GM20431 (cell line): ENCODE results near the gene RAB6A.
"Not testable (repeated sequence)": the region's sequence is repeated elsewhere in the genome, so short reads cannot be mapped to it uniquely, and the experiment has no call there.

ENCODE experiments used
- in situ Hi-C: fragments of 300-500 bp; cut with MseI, MboI; formaldehyde crosslinking; loops from one replicate; pipeline ENCODE4 v1.15.0; 2020; ENCODE audit warnings: low sequenced_read_pairs; ENCODE audit not compliant: unreplicated experiment

RAB6A gene

GRCh38 chr11:73729594-73730206 lies 31.2 kb downstream of the RAB6A start:
- in situ Hi-C loops: no loop called here

- in situ Hi-C loops: no loop called here
These were observed 32.9 kb downstream of the RAB6A start for GRCh38 chr11:73728000-73728399.

GRCh38 chr11:73726825-73727224 lies 34.0 kb downstream of the RAB6A start:
- in situ Hi-C loops: no loop called here

GRCh38 chr11:73717136-73717535 lies 43.7 kb downstream of the RAB6A start:
- in situ Hi-C loops: no loop called here

- in situ Hi-C loops: no loop called here
These were observed 44.5 kb downstream of the RAB6A start for GRCh38 chr11:73716153-73717056.

- in situ Hi-C loops: no loop called here
These were observed 45.3 kb downstream of the RAB6A start for GRCh38 chr11:73715541-73715940.

- in situ Hi-C loops: no loop called here
These were observed 49.9 kb downstream of the RAB6A start for GRCh38 chr11:73710964-73711363.

GRCh38 chr11:73705053-73705452 lies 55.8 kb downstream of the RAB6A start:
- in situ Hi-C loops: no loop called here

GRCh38 chr11:73693899-73694525 lies 66.9 kb downstream of the RAB6A start:
- in situ Hi-C loops: no loop called here

- in situ Hi-C loops: no loop called here
These were observed 80.2 kb downstream of the RAB6A start for GRCh38 chr11:73680687-73681086.

- in situ Hi-C loops: not testable (repeated sequence)
These were observed 84.3 kb downstream of the RAB6A start for GRCh38 chr11:73676552-73676951.

GRCh38 chr11:73671701-73672100 lies 89.2 kb downstream of the RAB6A start:
- in situ Hi-C loops: no loop called here

- in situ Hi-C loops: no loop called here
These were observed 90.1 kb downstream of the RAB6A start for GRCh38 chr11:73670808-73671207.

GRCh38 chr11:73667891-73668290 lies 93.0 kb downstream of the RAB6A start:
- in situ Hi-C loops: no loop called here

GRCh38 chr11:73664877-73665276 lies 96.0 kb downstream of the RAB6A start:
- in situ Hi-C loops: no loop called here

- in situ Hi-C loops: no loop called here
These were observed 97.0 kb downstream of the RAB6A start for GRCh38 chr11:73663604-73664495.

GRCh38 chr11:73662445-73663157 lies 98.3 kb downstream of the RAB6A start:
- in situ Hi-C loops: no loop called here

GRCh38 chr11:73661035-73661628 lies 99.7 kb downstream of the RAB6A start:
- in situ Hi-C loops: no loop called here

GRCh38 chr11:73660497-73661034 lies 100.3 kb downstream of the RAB6A start:
- in situ Hi-C loops: no loop called here
